ENCODE results near the gene INSIG2. TPM values are rescaled to one million over a fixed set of nuclear protein-coding genes. Genes with fewer than 3 reads are reported as not detected.

Gene INSIG2
- total and polyA plus RNA-seq, 2 of the 8 experiments (the other 6 are each of a cell fraction or from before 2014, with no cell fraction given), result 7.0 to 11.2 TPM

GRCh38 chr2:118050974-118051373, 37.3 kb upstream of the INSIG2 start:
- Histone ChIP-seq H2BK5ac (ENCODE audit: low read depth, low read length) (no peak overlapping the region), H3K4me1 (replicated peaks in 1 of 4; ENCODE audit: control insufficient read depth in 3 of 4, insufficient read depth in 4 of 4, low read length in 3 of 4) (peaks cover 0 to 2% (median 0%) of the 10 kb centered on the region in 4 experiments; a peak in 2 of 7 replicates), H4K20me1 (replicated peaks in 1 of 2; ENCODE audit: control insufficient read depth in 1 of 2, insufficient read depth in 2 of 2, low read length in 2 of 2) (no peaks in the 10 kb centered on the region), H4K8ac (ENCODE audit: extremely low read depth, insufficient read depth, low read length) (no peak overlapping the region), H3K9ac (replicated peaks in 1 of 4; ENCODE audit: extremely low read depth in 1 of 4, low read depth in 3 of 4, low read length in 3 of 4) (no peak overlapping the region), H2BK20ac (ENCODE audit: low read length) (no peak overlapping the region), H3K18ac (ENCODE audit: extremely low read depth, low read length) (no peak overlapping the region), H3K4me3 (ENCODE audit: extremely low read depth in 1 of 4, insufficient read depth in 2 of 4, low read depth in 3 of 4, low read length in 4 of 4) (no peak overlapping the region), H2BK15ac (ENCODE audit: low read length) (no peak overlapping the region), H3K4ac (replicated peaks; ENCODE audit: insufficient read length, low read depth, low read length) (no peak overlapping the region), H2BK12ac (ENCODE audit: low read depth, low read length) (no peak overlapping the region), H3K9me3 (ENCODE audit: insufficient read depth in 2 of 2, low read depth in 1 of 2, low read length in 1 of 2) (no peaks in the 10 kb centered on the region), H2BK120ac (replicated peaks; ENCODE audit: low read depth, low read length) (no peak overlapping the region), H3K14ac (ENCODE audit: insufficient read length) (no peak overlapping the region), H3K27me3 (replicated peaks in 1 of 4; ENCODE audit: control insufficient read depth in 3 of 4, extremely low read depth in 1 of 4, insufficient read depth in 3 of 4, low read length in 3 of 4) (no peaks in the 10 kb centered on the region), H3K79me2 (ENCODE audit: control insufficient read depth in 1 of 2, insufficient read depth in 2 of 2, low read length in 2 of 2) (no peaks in the 10 kb centered on the region), H3K27ac (ENCODE audit: low read depth, low read length) (no peak overlapping the region), H2AFZ (ENCODE audit: low read length) (no peak overlapping the region), H4K5ac (ENCODE audit: insufficient read length, low read depth, low read length) (no peak overlapping the region), H3K56ac (replicated peaks; ENCODE audit: insufficient read length, low read depth, low read length) (no peak overlapping the region), H3K79me1 (ENCODE audit: low read depth, low read length) (no peaks in the 10 kb centered on the region), H3K4me2 (ENCODE audit: insufficient read depth in 1 of 2, low read depth in 2 of 2, low read length in 2 of 2) (no peak overlapping the region), H4K91ac (replicated peaks; ENCODE audit: insufficient read length, low read length) (no peak overlapping the region), H3K23ac (ENCODE audit: insufficient read length) (no peak overlapping the region), H3K36me3 (ENCODE audit: control insufficient read depth in 2 of 4, insufficient read depth in 4 of 4, low read length in 3 of 4) (no peaks in the 10 kb centered on the region), H3K23me2 (ENCODE audit: low read depth, low read length) (no peaks in the 10 kb centered on the region), H2AK5ac (ENCODE audit: low read depth, low read length) (no peak overlapping the region)
- DNase-seq (ENCODE audit: low read depth in 1 of 2, low spot score in 2 of 2), result no peak
- ChIA-PET POLR2A (ENCODE audit: partially characterized antibody) (interaction anchor here (1.0 kb wide), 1 partner anchor 36 kb away, joined by 3 read pairs; no protein-coding TSS in a partner anchor), CTCF (ENCODE audit: partially characterized antibody) (interaction anchor here (0.6 to 12.7 kb wide), 8 partner anchors 14 to 326 kb away, joined by 3 to 147 read pairs (median 3); no protein-coding TSS in a partner anchor)
- 89 to 100% methylated on average over 1 to 2 of the region's 2 CpGs for WGBS, 2 experiments (ENCODE audit: extremely low coverage in 1 of 2, insufficient coverage in 1 of 2, insufficient read length in 1 of 2, insufficient replicate concordance in 2 of 2, low coverage in 1 of 2, low lambda C conversion rate in 2 of 2, missing lambda C conversion rate in 1 of 2)
- no peak for FAIRE-seq
- no peak for TF ChIP-seq TCF12 (IDR thresholded peaks at IDR 0.05; ENCODE audit: low read depth, low read length)
- TF ChIP-seq SIN3A (conservative IDR thresholded peaks at IDR 0.05 in 1 of 2, IDR thresholded peaks at IDR 0.05 in 1 of 2; ENCODE audit: low read depth in 1 of 2, low read length in 2 of 2), result no peak
